Osteocyte (in vitro differentiated cells): ENCODE data around the gene FADS6. TPM values are rescaled to one million over a fixed set of nuclear protein-coding genes. Genes with fewer than 3 reads are reported as not detected.

Source experiments
- DNase-seq: peaks from one replicate; pipeline ENCODE4 v3.0.0; 2021; ENCODE audit warnings: mixed read lengths; ENCODE audit not compliant: unreplicated experiment; ENCODE audit errors: extremely low spot score
- H3K27ac Mint-ChIP-seq: one replicate; pipeline ENCODE4 v1.8.0; 2021; ENCODE audit warnings: mild to moderate bottlenecking, mixed read lengths; ENCODE audit not compliant: unreplicated experiment
- H3K27me3 Mint-ChIP-seq: one replicate; pipeline ENCODE4 v1.8.0; 2021; ENCODE audit warnings: mixed read lengths; ENCODE audit not compliant: unreplicated experiment
- H3K36me3 Mint-ChIP-seq: one replicate; pipeline ENCODE4 v1.8.0; 2021; ENCODE audit warnings: mixed read lengths; ENCODE audit not compliant: unreplicated experiment
- H3K4me1 Mint-ChIP-seq: one replicate; pipeline ENCODE4 v1.8.0; 2021; ENCODE audit warnings: mixed read lengths; ENCODE audit not compliant: unreplicated experiment
- H3K4me3 Mint-ChIP-seq: one replicate; pipeline ENCODE4 v1.8.0; 2021; ENCODE audit warnings: mild to moderate bottlenecking, moderate library complexity, mixed read lengths; ENCODE audit not compliant: unreplicated experiment
- H3K9me3 Mint-ChIP-seq: one replicate; pipeline ENCODE4 v1.8.0; 2021; ENCODE audit warnings: mixed read lengths; ENCODE audit not compliant: unreplicated experiment
- CTCF ChIP-seq: fragments of 200-600 bp; sonication (generic); IDR thresholded peaks from 2 replicates; pipeline ENCODE4 v1.5.0; 2021; ENCODE audit warnings: antibody characterized with exemption, mild to moderate bottlenecking, moderate library complexity
- total RNA-seq: library from RNA; stranded (reverse); gene quantifications from 2 replicates; pipeline ENCODE4 v1.2.1, GENCODE V29; 2021

The FADS6 gene
- total RNA-seq, 1 donor from 2014 or later, result not detected

GRCh38 chr17:74930535-74931036, 37.2 kb upstream of the FADS6 start:
- Mint-ChIP-seq H3K9me3 (no peaks in the 10 kb centered on the region), H3K4me1 (peaks cover 3% of the 10 kb centered on the region), H3K4me3 (no peak overlapping the region), H3K27me3 (peaks cover 64% of the 10 kb centered on the region), H3K27ac (no peak overlapping the region), H3K36me3 (no peaks in the 10 kb centered on the region)
- no peak for DNase-seq
- TF ChIP-seq CTCF, result no peak

DNA sequence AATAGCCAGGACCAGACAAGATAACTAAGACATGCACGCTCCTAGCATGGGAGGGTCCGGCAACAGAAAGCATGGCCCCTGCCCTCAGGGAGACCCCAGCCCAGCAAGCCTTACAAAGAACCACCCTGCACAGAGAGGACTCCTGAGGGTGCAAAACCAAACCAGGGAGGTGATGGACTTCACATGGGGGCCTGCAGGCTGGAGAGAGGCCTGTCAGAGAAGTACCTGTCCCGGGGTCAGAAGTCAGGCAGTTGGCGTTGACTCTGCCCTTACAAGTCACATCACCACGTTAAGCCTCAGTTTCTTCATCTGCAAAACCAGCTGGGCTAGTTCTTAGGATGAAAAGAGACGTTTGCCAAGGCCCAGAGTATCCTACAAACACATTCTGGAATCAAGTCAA, 35.4 kb upstream of the FADS6 start:
- TF ChIP-seq CTCF, result no peak
- peaks cover 3% of the 10 kb centered on the region for H3K4me1 Mint-ChIP-seq
- H3K27me3 Mint-ChIP-seq, result peaks cover 68% of the 10 kb centered on the region
- no peak overlapping the region for H3K4me3 Mint-ChIP-seq
- no peaks in the 10 kb centered on the region for H3K36me3 Mint-ChIP-seq
- H3K27ac Mint-ChIP-seq, result no peak overlapping the region
- DNase-seq, result no peak
- H3K9me3 Mint-ChIP-seq, result no peaks in the 10 kb centered on the region

GRCh38 chr17:74925242-74925641, 31.8 kb upstream of the FADS6 start:
- no peak overlapping the region for H3K4me3 Mint-ChIP-seq
- no peak for TF ChIP-seq CTCF

DNA sequence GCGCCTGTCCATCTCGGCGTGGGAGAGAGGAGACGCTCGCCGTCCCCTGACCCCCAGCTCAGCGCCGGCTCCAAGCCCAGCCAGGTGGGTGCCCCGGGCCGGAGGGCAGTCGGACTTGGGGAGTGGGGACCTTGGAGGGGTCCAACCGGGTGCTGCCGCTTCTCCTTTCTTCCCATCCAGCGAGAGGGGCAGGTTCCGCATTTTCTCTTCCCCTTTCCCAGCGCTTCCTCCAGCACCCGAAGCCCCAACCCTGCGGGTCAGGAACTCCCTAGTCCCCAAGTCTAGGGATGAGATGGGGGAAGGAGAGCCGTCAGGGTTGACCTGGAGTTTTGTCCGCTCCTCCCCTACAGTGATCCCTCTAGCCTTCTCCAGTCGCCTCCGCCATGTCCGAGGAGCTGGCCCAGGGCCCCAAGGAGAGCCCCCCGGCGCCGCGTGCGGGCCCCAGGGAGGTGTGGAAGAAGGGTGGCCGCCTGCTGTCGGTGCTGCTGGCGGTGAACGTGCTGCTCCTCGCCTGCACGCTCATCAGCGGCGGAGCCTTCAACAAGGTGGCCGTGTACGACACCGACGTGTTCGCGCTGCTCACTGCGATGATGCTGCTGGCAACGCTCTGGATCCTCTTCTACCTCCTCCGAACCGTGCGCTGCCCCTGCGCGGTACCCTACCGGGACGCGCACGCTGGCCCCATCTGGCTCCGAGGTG, 31.0 kb upstream of the FADS6 start, which contains the start of gene OTOP2:
OTOP2 (plus strand) TSS at position 24 of the 699 bp plus-strand sequence; CDS start at position 384, 360 bp downstream.
- Mint-ChIP-seq H3K27ac (no peak within 1 kb of the TSS), H3K4me3 (no peak within 1 kb of the TSS), H3K4me1 (peaks cover 2% of the 10 kb centered on the region), H3K27me3 (peaks cover 47% of the 10 kb centered on the region), H3K36me3 (no peaks in the 10 kb centered on the region), H3K9me3 (no peaks in the 10 kb centered on the region)
- no peak for TF ChIP-seq CTCF
- DNase-seq, result no peak

More at GRCh38 chr17:74925242-74925641, 31.8 kb upstream of the FADS6 start:
- no peak for DNase-seq
- Mint-ChIP-seq H3K27me3 (peaks cover 48% of the 10 kb centered on the region), H3K4me1 (peaks cover 2% of the 10 kb centered on the region), H3K27ac (no peak overlapping the region), H3K36me3 (no peaks in the 10 kb centered on the region), H3K9me3 (no peaks in the 10 kb centered on the region)

DNA sequence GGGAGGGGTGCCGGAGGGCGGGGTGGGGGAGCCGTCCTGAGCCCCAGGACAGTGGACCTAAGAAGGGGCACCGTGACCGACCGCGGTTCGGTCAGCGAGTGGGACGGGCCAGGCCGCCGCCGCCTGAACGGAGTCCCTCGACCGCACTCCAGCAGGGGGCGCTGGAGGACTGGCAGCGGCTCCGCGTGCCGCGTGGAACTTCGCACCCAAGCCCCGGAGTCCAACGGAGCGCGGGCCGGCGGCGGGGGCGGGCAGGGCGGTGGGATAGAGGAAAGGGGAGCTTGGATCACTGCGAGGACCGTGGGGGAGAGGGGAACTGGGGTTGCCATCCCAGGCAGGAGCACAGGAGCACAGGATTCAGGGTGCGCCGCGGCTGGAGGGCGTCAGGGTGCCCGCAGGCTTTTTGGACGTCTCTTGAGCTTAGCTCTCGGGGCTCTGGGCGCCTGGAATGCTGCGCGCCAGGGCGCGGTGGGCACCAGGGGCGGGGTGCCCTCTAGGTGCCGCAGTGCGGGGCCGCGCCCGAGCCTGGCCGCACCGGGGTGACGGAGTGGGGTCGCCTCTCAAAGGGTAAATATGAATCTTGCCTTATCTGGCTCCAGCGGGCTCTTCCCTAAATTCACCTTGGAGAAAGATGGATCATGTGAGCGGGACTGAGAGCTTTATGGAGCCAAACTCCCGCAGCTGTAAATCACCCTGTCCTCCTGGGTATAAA, 30.3 kb upstream of the FADS6 start:
- Mint-ChIP-seq H3K4me3 (no peak overlapping the region), H3K27ac (no peak overlapping the region), H3K9me3 (no peaks in the 10 kb centered on the region), H3K36me3 (no peaks in the 10 kb centered on the region), H3K4me1 (peaks cover 2% of the 10 kb centered on the region), H3K27me3 (peaks cover 43% of the 10 kb centered on the region)
- peak; percentile 83 for TF ChIP-seq CTCF
- peak; percentile 90 for DNase-seq
